Mucosa of gallbladder (tissue), 1 donor: ENCODE data around the gene PERP. TPM values are rescaled to one million over a fixed set of nuclear protein-coding genes. Genes with fewer than 3 reads are reported as not detected.

ENCODE experiments used
- DNase-seq: peaks from one replicate; pipeline ENCODE4 v3.0.0-alpha.2; 2020; ENCODE audit warnings: low spot score
- total RNA-seq: library from RNA; stranded (reverse); gene quantifications from one replicate; pipeline ENCODE4 v1.2.1, GENCODE V29; 2021
- donor health status: DM: no; HTN: no; CAD: no.

PERP gene
- total RNA-seq, 1 donor from 2014 or later = 99.6 TPM

- no peak for DNase-seq
These were observed 1.8 kb downstream of the PERP start for GRCh38 chr6:138105446-138105845.

GRCh38 chr6:138104618-138105213 is 2.5 kb downstream of the PERP start:
- no peak for DNase-seq

GRCh38 chr6:138103871-138104270 is 3.3 kb downstream of the PERP start:
- no peak for DNase-seq

GRCh38 chr6:138101946-138102731 is 5.1 kb downstream of the PERP start:
- no peak for DNase-seq

- DNase-seq = no peak
These were observed 7.4 kb downstream of the PERP start for GRCh38 chr6:138099832-138100231.

GRCh38 chr6:138098306-138098705 is 8.9 kb downstream of the PERP start:
- DNase-seq = no peak

- no peak for DNase-seq
These were observed 13.0 kb downstream of the PERP start for GRCh38 chr6:138094260-138094659.

- no peak for DNase-seq
These were observed 13.6 kb downstream of the PERP start for GRCh38 chr6:138093632-138094031.

GRCh38 chr6:138092686-138093085 is 14.5 kb downstream of the PERP start:
- DNase-seq = no peak

- DNase-seq = no peak
These were observed 17.9 kb downstream of the PERP start for GRCh38 chr6:138089325-138089724.

GRCh38 chr6:138088326-138088762 is 18.9 kb downstream of the PERP start:
- DNase-seq = peak; percentile 79

GRCh38 chr6:138087593-138088325 is 19.5 kb downstream of the PERP start:
- no peak for DNase-seq

GRCh38 chr6:138086573-138087196 is 20.5 kb downstream of the PERP start:
- peak; percentile 82 for DNase-seq

GRCh38 chr6:138085839-138086222 is 21.4 kb downstream of the PERP start:
- no peak for DNase-seq

- DNase-seq = no peak
These were observed 22.0 kb downstream of the PERP start for GRCh38 chr6:138084904-138085838.

- DNase-seq = no peak
These were observed 25.0 kb downstream of the PERP start for GRCh38 chr6:138082232-138082631.

GRCh38 chr6:138079556-138079955 is 27.7 kb downstream of the PERP start:
- peak; percentile 29 for DNase-seq

GRCh38 chr6:138078491-138078890 is 28.7 kb downstream of the PERP start:
- DNase-seq = no peak

GRCh38 chr6:138073264-138073663 is 34.0 kb downstream of the PERP start:
- no peak for DNase-seq

- DNase-seq = no peak
These were observed 43.5 kb downstream of the PERP start for GRCh38 chr6:138063726-138064125.

- DNase-seq = no peak
These were observed 52.2 kb downstream of the PERP start for GRCh38 chr6:138054982-138055381.
